COLO668 (cell line): ENCODE results near the gene ATP11B.
"Not testable (repeated sequence)": the region's sequence is repeated elsewhere in the genome, so short reads cannot be mapped to it uniquely, and the experiment has no call there.

Source experiments
- DNase-seq: peaks from one replicate; lab custom pipeline; 2025; ENCODE audit not compliant: unreplicated experiment; lab: John Stamatoyannopoulos, UW

Gene ATP11B

GRCh38 chr3:182794455-182795388, 1.4 kb downstream of the ATP11B start:
- no peak for DNase-seq

DNA sequence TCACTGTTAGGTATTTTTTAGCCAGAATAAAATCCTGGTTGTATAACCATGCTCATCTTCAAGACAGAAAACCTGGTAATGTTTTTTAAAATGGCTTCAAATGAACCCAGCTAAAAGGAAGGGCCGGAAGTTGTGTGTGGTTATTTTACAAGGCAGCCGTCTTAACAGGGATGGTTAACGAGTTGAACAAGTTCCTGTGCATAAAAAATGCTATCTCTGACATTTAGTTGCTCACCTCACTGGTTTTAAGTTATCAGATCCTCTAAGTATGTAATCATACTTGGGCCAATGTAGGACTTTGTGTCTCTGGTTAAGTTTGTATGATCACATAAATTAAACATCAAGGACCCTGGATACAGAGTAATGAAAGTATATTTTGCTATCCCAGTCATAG, 2.1 kb downstream of the ATP11B start:
- no peak for DNase-seq

GRCh38 chr3:182796310-182796709, 3.0 kb downstream of the ATP11B start:
- no peak for DNase-seq

DNA sequence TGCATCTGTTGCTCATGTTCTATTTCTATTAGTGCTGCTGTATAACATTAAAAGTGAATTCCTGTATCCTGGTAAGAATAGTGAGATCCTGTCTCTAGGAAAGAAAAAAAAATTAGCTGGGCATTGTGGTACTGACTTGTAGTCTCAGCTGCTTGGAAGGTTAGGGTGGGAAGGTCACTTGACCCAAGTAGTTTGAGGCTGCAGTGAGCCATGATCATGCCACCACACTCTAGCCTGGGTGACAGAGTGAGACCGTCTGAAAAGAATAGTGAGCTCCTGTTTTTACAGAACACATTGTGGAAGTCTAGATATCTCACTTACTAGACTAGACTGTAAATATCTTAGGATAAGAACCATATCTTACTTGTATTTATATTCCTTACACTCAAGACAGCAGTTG, 4.6 kb downstream of the ATP11B start:
- no peak for DNase-seq

GRCh38 chr3:182799143-182799542, 5.8 kb downstream of the ATP11B start:
- not testable (repeated sequence) for DNase-seq

GRCh38 chr3:182800508-182800907, 7.2 kb downstream of the ATP11B start:
- no peak for DNase-seq

DNA sequence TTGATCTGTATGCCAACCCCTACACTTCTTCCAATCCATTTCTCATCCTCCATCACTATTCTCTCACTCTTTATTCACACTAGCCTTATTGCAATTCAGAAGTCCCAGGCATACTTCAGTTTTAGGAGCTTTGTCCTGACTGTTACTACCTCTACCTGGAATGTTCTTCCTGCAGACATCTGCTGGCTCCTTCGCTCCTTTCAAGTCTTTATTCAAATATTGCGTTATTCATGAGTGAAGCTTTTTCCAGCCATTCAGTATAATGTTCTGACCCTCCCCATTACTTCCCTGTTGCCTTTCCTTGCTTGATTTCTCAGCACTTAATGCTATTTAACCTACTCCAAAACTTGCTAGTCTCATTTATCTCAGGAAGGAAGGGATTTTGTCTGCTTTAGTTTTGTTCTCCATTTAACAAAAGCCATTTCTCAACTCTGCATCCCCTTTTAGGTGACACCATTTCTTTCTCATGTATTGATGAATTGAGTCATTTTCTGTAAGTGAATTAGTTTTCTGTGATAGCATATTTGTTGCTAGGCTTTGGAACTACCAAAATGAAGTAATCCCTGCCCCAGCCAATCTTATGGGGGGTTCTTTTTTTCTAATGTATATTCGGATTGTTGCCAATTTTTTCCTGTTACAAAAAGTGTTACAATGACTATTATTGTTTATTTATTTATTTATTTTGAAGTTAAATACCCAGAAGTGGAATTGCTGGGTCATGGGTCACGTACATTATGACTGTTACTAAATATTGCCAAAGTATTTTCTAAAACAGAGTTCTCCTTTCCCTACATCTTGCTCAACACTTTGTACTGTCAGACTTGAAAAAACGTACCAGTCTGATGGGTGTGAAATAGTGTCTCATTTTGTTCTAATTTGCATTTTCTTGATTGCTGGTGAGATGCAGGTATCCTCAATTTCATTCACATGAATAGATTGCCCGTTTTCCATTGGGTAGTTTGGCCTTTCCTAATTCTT, 9.4 kb downstream of the ATP11B start:
- DNase-seq = no peak

GRCh38 chr3:182803596-182803995, 10.3 kb downstream of the ATP11B start:
- no peak for DNase-seq

DNA sequence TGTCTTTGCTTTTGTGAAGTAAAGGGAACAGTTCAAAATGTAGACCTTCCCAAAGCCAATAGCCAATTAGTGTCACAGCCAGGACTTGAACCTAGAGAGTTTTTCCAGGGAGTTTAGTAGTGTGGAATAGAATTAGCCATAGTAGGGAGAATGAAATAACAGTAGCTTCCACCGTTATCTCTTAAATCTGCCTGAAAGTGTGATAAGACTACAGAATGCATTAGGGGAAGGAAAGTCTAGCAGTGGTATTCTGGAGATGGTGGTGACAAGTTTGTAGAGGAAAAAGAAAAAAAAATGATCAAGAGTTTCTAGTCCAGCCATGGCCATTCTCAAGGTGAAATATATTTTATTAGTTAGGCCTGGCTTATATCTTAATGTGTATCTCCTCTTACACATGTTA, 13.8 kb downstream of the ATP11B start:
- no peak for DNase-seq

- no peak for DNase-seq
These were observed 14.9 kb downstream of the ATP11B start for GRCh38 chr3:182808041-182808770.

- DNase-seq = no peak
These were observed 16.2 kb downstream of the ATP11B start for GRCh38 chr3:182809531-182809930.

GRCh38 chr3:182810574-182811268, 17.4 kb downstream of the ATP11B start:
- DNase-seq = no peak

GRCh38 chr3:182811269-182811596, 17.9 kb downstream of the ATP11B start:
- no peak for DNase-seq

DNA sequence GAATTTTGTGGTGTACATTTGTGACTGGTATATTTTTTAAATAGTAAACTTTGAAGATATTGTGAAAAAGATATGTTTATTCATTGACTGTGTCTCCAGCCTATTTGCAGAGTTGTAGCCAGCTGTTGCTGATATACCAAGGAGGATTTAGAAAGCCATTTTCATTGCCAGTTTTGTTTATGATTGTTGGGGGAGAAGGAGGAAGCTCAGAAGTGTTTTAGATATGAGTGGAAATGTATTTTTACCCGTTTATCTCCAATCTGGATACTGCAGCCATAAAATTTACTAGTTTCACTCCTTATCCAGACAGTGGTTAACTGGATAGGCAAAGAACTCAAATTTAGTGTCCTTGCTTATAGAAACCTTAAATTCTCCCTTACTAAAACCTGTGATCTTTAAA, 18.8 kb downstream of the ATP11B start:
- DNase-seq = no peak

- no peak for DNase-seq
These were observed 21.2 kb downstream of the ATP11B start for GRCh38 chr3:182814419-182815062.

- DNase-seq = no peak
These were observed 22.9 kb downstream of the ATP11B start for GRCh38 chr3:182816181-182816580.

- no peak for DNase-seq
These were observed 25.1 kb downstream of the ATP11B start for GRCh38 chr3:182818296-182818978.

DNA sequence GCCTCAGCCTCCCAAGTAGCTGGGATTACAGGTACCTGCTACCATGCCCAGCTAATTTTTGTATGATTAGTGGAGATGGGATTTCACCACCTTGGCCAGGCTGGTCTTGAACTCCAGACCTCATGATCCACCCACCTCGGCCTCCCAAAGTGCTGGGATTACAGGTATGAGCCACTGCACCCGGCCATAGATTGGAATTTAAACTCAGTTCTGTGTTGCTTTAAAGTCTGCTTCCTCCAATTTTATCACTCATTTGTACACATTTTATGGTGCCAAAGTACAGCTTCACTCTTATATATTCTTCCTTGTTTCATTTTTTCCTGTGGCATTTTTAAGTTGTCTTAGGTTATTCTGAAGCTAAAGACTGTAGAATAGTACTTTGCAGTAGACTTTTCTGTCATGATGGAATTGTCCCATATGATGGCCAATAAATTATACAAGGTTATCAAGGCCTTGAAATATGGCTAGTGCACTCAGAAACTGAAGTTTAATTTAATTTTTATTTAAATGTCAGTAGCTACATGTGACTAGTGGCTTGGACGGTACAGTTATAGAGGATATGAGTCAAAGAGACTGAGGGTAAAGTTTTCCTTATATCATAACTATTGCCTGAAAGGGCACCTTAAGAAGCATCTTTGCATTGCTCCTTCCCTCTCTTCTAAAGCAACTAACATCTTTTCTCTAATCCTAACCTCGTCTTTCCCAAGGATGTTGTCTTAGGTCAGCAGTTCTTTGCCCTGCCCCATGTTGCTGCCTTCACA, 28.1 kb downstream of the ATP11B start:
- no peak for DNase-seq

GRCh38 chr3:182822260-182822659, 29.0 kb downstream of the ATP11B start:
- DNase-seq = not testable (repeated sequence)
